IMR-90 (cell line): Measurements from ENCODE around the gene SNRPB. TPM values are rescaled to one million over a fixed set of nuclear protein-coding genes. Genes with fewer than 3 reads are reported as not detected.

ENCODE experiments used
- ATAC-seq: fragments of 200-7000 bp; cut with Tn5 transposase; 2 replicates; pipeline ENCODE4 v1.9.1; 2020; ENCODE audit warnings: low read depth, mild to moderate bottlenecking, moderate library complexity
- BruUV-seq: library from RNA; stranded (reverse); fragments of 400-500 nt; replicated peaks from 2 replicates; lab custom pipeline; 2021; lab: Mats Ljungman, UMichigan
- CTCF ChIA-PET: fragments of 300-600 bp; formaldehyde crosslinking; extraction: SDS; loops from one replicate; lab custom pipeline; 2021; ENCODE audit warnings: antibody characterized with exemption; lab: Yijun Ruan, JAX
- POLR2A ChIA-PET: fragments of 300-600 bp; sonication (Branson Sonifier 250); formaldehyde crosslinking; loops from one replicate; lab custom pipeline; 2022; ENCODE audit warnings: antibody characterized with exemption; ENCODE audit not compliant: unreplicated experiment; lab: Charles Lee
- DNase-seq: peaks from one replicate; pipeline ENCODE4 v3.0.0; 2013
- H2AFZ ChIP-seq: replicated peaks from 2 replicates; pipeline ENCODE3; 2013; ENCODE audit warnings: low read length, mild to moderate bottlenecking; ENCODE audit not compliant: poor library complexity
- H2AK5ac ChIP-seq: 2 replicates; pipeline ENCODE4 v1.6.1; 2013; ENCODE audit warnings: low read depth, low read length, inconsistent platforms
- H2AK9ac ChIP-seq: replicated peaks from 2 replicates; pipeline ENCODE3; 2013; ENCODE audit warnings: mild to moderate bottlenecking, low read depth, low read length, moderate library complexity; ENCODE audit not compliant: poor library complexity
- H2BK120ac ChIP-seq: 2 replicates; pipeline ENCODE4 v1.6.1; 2013; ENCODE audit warnings: low read depth, low read length, inconsistent platforms
- H2BK15ac ChIP-seq: 3 replicates; pipeline ENCODE4 v1.6.1; 2013; ENCODE audit warnings: low read depth, low read length, inconsistent platforms
- H2BK20ac ChIP-seq: 2 replicates; pipeline ENCODE4 v1.6.1; 2013; ENCODE audit warnings: low read depth, mild to moderate bottlenecking, inconsistent platforms, low read length, moderate library complexity
- H2BK5ac ChIP-seq: 2 replicates; pipeline ENCODE4 v1.6.1; 2013; ENCODE audit warnings: mild to moderate bottlenecking, low read depth, low read length, inconsistent platforms; ENCODE audit not compliant: poor library complexity, severe bottlenecking
- H3K14ac ChIP-seq: replicated peaks from 2 replicates; pipeline ENCODE4 v1.6.1; 2013; ENCODE audit warnings: low read depth, low read length, inconsistent platforms
- H3K18ac ChIP-seq: 2 replicates; pipeline ENCODE4 v1.6.1; 2013; ENCODE audit warnings: low read depth, low read length, control low read depth
- H3K23ac ChIP-seq: 2 replicates; pipeline ENCODE4 v1.6.1; 2013; ENCODE audit warnings: low read depth, low read length, inconsistent platforms
- H3K27ac ChIP-seq: 2 replicates; pipeline ENCODE4 v1.5.1; 2013; ENCODE audit warnings: mild to moderate bottlenecking, control low read depth, low read length; ENCODE audit not compliant: insufficient read depth
- H3K27me3 ChIP-seq: 2 replicates; pipeline ENCODE4 v1.6.1; 2013; ENCODE audit warnings: low read length; ENCODE audit not compliant: control insufficient read depth, insufficient read depth
- H3K36me3 ChIP-seq: 2 replicates; pipeline ENCODE4 v1.6.1; 2013; ENCODE audit warnings: low read length, mixed read lengths; ENCODE audit not compliant: control insufficient read depth, insufficient read depth
- H3K4ac ChIP-seq: 2 replicates; pipeline ENCODE4 v1.6.1; 2013; ENCODE audit warnings: low read depth, low read length, inconsistent platforms
- H3K4me1 ChIP-seq: 2 replicates; pipeline ENCODE4 v1.6.1; 2013; ENCODE audit warnings: low read length, mixed read lengths; ENCODE audit not compliant: control insufficient read depth, insufficient read depth
- H3K4me2 ChIP-seq: 2 replicates; pipeline ENCODE4 v1.6.1; 2013; ENCODE audit warnings: low read depth, mild to moderate bottlenecking, control low read depth, low read length, moderate library complexity
- H3K4me3 ChIP-seq: 2 replicates; pipeline ENCODE4 v1.5.1; 2013; ENCODE audit warnings: low read depth, mild to moderate bottlenecking, control low read depth, low read length, moderate library complexity; ENCODE audit not compliant: insufficient read depth
- H3K56ac ChIP-seq: 2 replicates; pipeline ENCODE4 v1.6.1; 2013; ENCODE audit warnings: low read length, inconsistent platforms; ENCODE audit not compliant: insufficient read depth; ENCODE audit errors: extremely low read depth
- H3K79me1 ChIP-seq, 2 experiments: 2 replicates each; pipeline ENCODE4 v1.6.1; 2013; ENCODE audit warnings: low read length in 2 of 2, inconsistent platforms in 1 of 2, low read depth in 1 of 2
- H3K9ac ChIP-seq: 2 replicates; pipeline ENCODE4 v1.6.1; 2013; ENCODE audit warnings: low read depth, low read length, control low read depth
- H3K9me1 ChIP-seq: 2 replicates; pipeline ENCODE4 v1.6.1; 2013; ENCODE audit warnings: low read length, inconsistent platforms; ENCODE audit not compliant: insufficient read depth
- H3K9me3 ChIP-seq: 2 replicates; pipeline ENCODE4 v1.6.1; 2013; ENCODE audit warnings: low read length; ENCODE audit not compliant: control insufficient read depth, insufficient read depth
- H4K20me1 ChIP-seq: 2 replicates; pipeline ENCODE4 v1.6.1; 2013; ENCODE audit warnings: low read length, inconsistent platforms; ENCODE audit not compliant: insufficient read depth
- H4K5ac ChIP-seq: 2 replicates; pipeline ENCODE4 v1.6.1; 2013; ENCODE audit warnings: mild to moderate bottlenecking, low read depth, low read length, control low read depth
- H4K8ac ChIP-seq, 2 experiments: 2 replicates each; pipeline ENCODE4 v1.6.1; 2013; ENCODE audit warnings: low read depth in 2 of 2, low read length in 2 of 2, control low read depth in 1 of 2, inconsistent platforms in 1 of 2
- H4K91ac ChIP-seq: 2 replicates; pipeline ENCODE4 v1.6.1; 2013; ENCODE audit warnings: low read depth, low read length, inconsistent platforms; ENCODE audit not compliant: insufficient read depth
- CEBPB ChIP-seq: IDR thresholded peaks from 2 replicates; pipeline ENCODE4 v1.6.1; 2012; ENCODE audit warnings: low read depth, low read length, improper control_type of control experiment
- POLR2A ChIP-seq: IDR thresholded peaks from 2 replicates; pipeline ENCODE4 v1.6.1; 2012; ENCODE audit warnings: mild to moderate bottlenecking, low read depth, low read length
- RFX5 ChIP-seq: IDR thresholded peaks from 2 replicates; pipeline ENCODE4 v1.8.0; 2012; ENCODE audit warnings: low read depth, mild to moderate bottlenecking, low read length, moderate library complexity
- USF2 ChIP-seq: fragments of 150-350 bp; IDR thresholded peaks from 2 replicates; pipeline ENCODE4 v1.6.1; 2017; ENCODE audit warnings: mild to moderate bottlenecking, antibody characterized with exemption, low read length, low read depth
- WGBS, 2 experiments: methylation state at CpG; one replicate each; pipeline versions ENCODE4 v1.1.5 to v1.1.7; 2013; ENCODE audit warnings: missing lambda C conversion rate in 2 of 2; ENCODE audit not compliant: insufficient read length in 1 of 2; ENCODE audit errors: extremely low coverage in 2 of 2; 5-methylcytosine and 5-hydroxymethylcytosine counted together
- dilution Hi-C: fragments of 300-500 bp; cut with HindIII; formaldehyde crosslinking; loops from one replicate; pipeline ENCODE4 v1.14.3; 2018; ENCODE audit warnings: low sequenced_read_pairs; ENCODE audit not compliant: unreplicated experiment
- in situ Hi-C: fragments of 300-500 bp; cut with MboI; formaldehyde crosslinking; loops from 3 replicates; pipeline ENCODE4 v1.14.3; 2019; ENCODE audit warnings: low sequenced_read_pairs, inconsistent platforms, mixed read lengths
- intact Hi-C: fragments of 100-400 bp; cut with micrococcal nuclease; formaldehyde crosslinking; loops from 2 replicates; pipeline ENCODE4 v1.10.0; 2022
- polyA plus RNA-seq, 3 experiments: library from polyadenylated mRNA; depleted of rRNA; stranded (reverse); fragments of >200 nt; gene quantifications; 2 replicates each; pipeline ENCODE4 v1.2.3, GENCODE V29; 2012; ENCODE audit warnings: low replicate concordance in 1 of 3
- total RNA-seq: library from RNA; depleted of rRNA; stranded (reverse); fragments of >200 nt; gene quantifications from 2 replicates; pipeline ENCODE4 v1.2.3, GENCODE V29; 2012

Gene SNRPB
- total and polyA plus RNA-seq, 2 of the 4 experiments (the other 2 are of a cell fraction): 103 to 214 TPM

GRCh38 chr20:2483504-2483903 is 12.9 kb upstream of the SNRPB start:
- intact Hi-C loops: no loop called here
- CTCF ChIA-PET: no interaction called here

More at GRCh38 chr20:2483504-2483903, 12.9 kb upstream of the SNRPB start:
- H2BK20ac ChIP-seq: no peak overlapping the region
- no peak overlapping the region for H2BK120ac ChIP-seq
- no peak overlapping the region for H4K91ac ChIP-seq
- TF ChIP-seq CEBPB (no peak), USF2 (no peak), POLR2A (no peak), RFX5 (no peak)
- H3K36me3 ChIP-seq: peaks cover 32% of the 10 kb centered on the region
- H3K4me2 ChIP-seq: no peak overlapping the region
- BruUV-seq: no TSS peak
- H3K4me3 ChIP-seq: no peak overlapping the region
- H3K27ac ChIP-seq: no peak overlapping the region
- no peak overlapping the region for H2AK5ac ChIP-seq
- no peak overlapping the region for H4K8ac ChIP-seq
- H2BK5ac ChIP-seq: no peak overlapping the region
- H3K9ac ChIP-seq: no peak overlapping the region
- DNase-seq: no peak
- H3K4me1 ChIP-seq: no peaks in the 10 kb centered on the region
- no peak overlapping the region for H3K23ac ChIP-seq
- H2AK9ac ChIP-seq: no peak overlapping the region
- no peak overlapping the region for H3K14ac ChIP-seq
- H3K79me1 ChIP-seq: peaks cover 0 to 6% of the 10 kb centered on the region in 2 experiments; a peak in 1 of 4 replicates
- in situ Hi-C loops: no loop called here
- no peak overlapping the region for H3K18ac ChIP-seq
- H4K5ac ChIP-seq: no peak overlapping the region
- H3K9me3 ChIP-seq: no peaks in the 10 kb centered on the region
- ATAC-seq: no peak
- H3K27me3 ChIP-seq: no peaks in the 10 kb centered on the region
- dilution Hi-C loops: no loop called here
- H4K20me1 ChIP-seq: no peaks in the 10 kb centered on the region
- H2AFZ ChIP-seq: no peak overlapping the region
- POLR2A ChIA-PET: no interaction called here
- H3K9me1 ChIP-seq: no peaks in the 10 kb centered on the region; the same call in 1 of the 2 replicates
- H3K56ac ChIP-seq: no peak overlapping the region
- no peak overlapping the region for H2BK15ac ChIP-seq
- H3K4ac ChIP-seq: no peak overlapping the region
- no CpG with 5 or more reads among the region's 12 CpGs for WGBS, 2 experiments
